Mucosa of descending colon (tissue), 3 donors: ENCODE data around the gene PHTF1. TPM values are rescaled to one million over a fixed set of nuclear protein-coding genes. Genes with fewer than 3 reads are reported as not detected.

Source experiments
- ATAC-seq: fragments of 200-7000 bp; cut with Tn5 transposase; one replicate; pipeline ENCODE4 v1.9.1; 2020; ENCODE audit warnings: mild to moderate bottlenecking, moderate library complexity
- DNase-seq, 3 donors: peaks; one replicate each; pipeline ENCODE4 v3.0.0-alpha.2; 2020
- H3K36me3 ChIP-seq: fragments of 200-600 bp; one replicate; pipeline ENCODE4 v1.8.0; 2021; ENCODE audit warnings: low read depth, mild to moderate bottlenecking
- H3K4me1 ChIP-seq: fragments of 200-600 bp; one replicate; pipeline ENCODE4 v1.8.0; 2021; ENCODE audit warnings: low read depth, mild to moderate bottlenecking
- H3K4me3 ChIP-seq: fragments of 200-600 bp; one replicate; pipeline ENCODE4 v1.8.0; 2021; ENCODE audit warnings: mild to moderate bottlenecking
- H3K9me3 ChIP-seq: fragments of 200-600 bp; one replicate; pipeline ENCODE4 v1.8.0; 2021; ENCODE audit warnings: mild to moderate bottlenecking
- CTCF ChIP-seq: fragments of 200-600 bp; IDR thresholded peaks from one replicate; pipeline ENCODE4 v1.8.0; 2022; ENCODE audit warnings: antibody characterized with exemption, mild to moderate bottlenecking
- intact Hi-C, 2 donors: fragments of 100-400 bp; cut with DNase I in 1 of 2; cut with micrococcal nuclease in 1 of 2; formaldehyde crosslinking; loops; one replicate each; pipeline versions ENCODE4 v1.11.0 to v1.11.1; 2022; cut with DNase I, micrococcal nuclease
- total RNA-seq, 3 donors: library from RNA; stranded (reverse); fragmentation: NEBNext Ultra II Directional in 2 of 3; extraction: Animal tissue kit (Norgen Biotek cat#: 25700) in 2 of 3; gene quantifications; one replicate each; pipeline versions ENCODE4 v1.2.1 to v1.2.4, GENCODE V29; 2021 to 2023
- donor health status: DM: no; HTN: no; CAD: no; lungs with moderate emphysema.
- donor health status: DM: no; HTN: no; CAD: no.
- donor health status: DM: no; HTN: yes; CAD: no.

The PHTF1 gene
- total RNA-seq, 3 donors from 2014 or later, result 8.7 to 14.6 (median 10.8) TPM

GRCh38 chr1:113714606-113715269 lies 44.5 kb downstream of the PHTF1 start:
- no peak for ATAC-seq
- Histone ChIP-seq H3K4me3 (no peak overlapping the region), H3K4me1 (no peaks in the 10 kb centered on the region), H3K36me3 (no peaks in the 10 kb centered on the region), H3K9me3 (no peaks in the 10 kb centered on the region)
- TF ChIP-seq CTCF, result no peak
- intact Hi-C loops, result no loop called here
- DNase-seq, result no peak

DNA sequence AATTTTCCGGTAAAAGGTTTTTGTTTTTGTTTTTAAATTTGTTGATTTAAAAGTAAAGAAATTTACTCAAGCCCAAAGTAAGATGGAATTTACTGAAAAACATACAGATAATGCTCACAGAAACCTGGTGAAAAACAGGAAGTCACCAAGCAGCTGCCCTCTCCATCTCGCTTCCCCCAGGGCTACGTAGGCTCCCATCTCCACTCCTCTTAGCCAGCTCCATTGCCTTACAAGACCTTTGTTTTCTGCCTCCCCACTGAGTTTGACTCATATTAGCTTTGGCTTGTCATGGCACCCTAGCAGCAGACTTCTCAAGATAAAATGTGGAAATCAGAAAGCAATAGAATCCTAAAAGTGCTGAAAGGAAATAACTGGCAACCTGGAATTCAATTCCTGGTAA lies 57.9 kb downstream of the PHTF1 start:
- intact Hi-C loops, result no loop called here
- ATAC-seq (no peak), DNase-seq (no peak)
- TF ChIP-seq CTCF, result no peak
- Histone ChIP-seq H3K36me3 (no peaks in the 10 kb centered on the region), H3K4me1 (no peaks in the 10 kb centered on the region), H3K9me3 (no peaks in the 10 kb centered on the region), H3K4me3 (no peak overlapping the region)

GRCh38 chr1:113694910-113695309 lies 64.4 kb downstream of the PHTF1 start:
- H3K9me3 ChIP-seq, result peaks cover 20% of the 10 kb centered on the region
- TF ChIP-seq CTCF, result no peak
- H3K36me3 ChIP-seq, result no peaks in the 10 kb centered on the region
- ATAC-seq, result no peak
- intact Hi-C loops, result loop anchor here in 1 of 2 donors (5.0 kb wide), 1 partner anchor 568 kb away; no protein-coding TSS in a partner anchor
- H3K4me3 ChIP-seq, result no peak overlapping the region
- no peaks in the 10 kb centered on the region for H3K4me1 ChIP-seq
- DNase-seq, result no peak

DNA sequence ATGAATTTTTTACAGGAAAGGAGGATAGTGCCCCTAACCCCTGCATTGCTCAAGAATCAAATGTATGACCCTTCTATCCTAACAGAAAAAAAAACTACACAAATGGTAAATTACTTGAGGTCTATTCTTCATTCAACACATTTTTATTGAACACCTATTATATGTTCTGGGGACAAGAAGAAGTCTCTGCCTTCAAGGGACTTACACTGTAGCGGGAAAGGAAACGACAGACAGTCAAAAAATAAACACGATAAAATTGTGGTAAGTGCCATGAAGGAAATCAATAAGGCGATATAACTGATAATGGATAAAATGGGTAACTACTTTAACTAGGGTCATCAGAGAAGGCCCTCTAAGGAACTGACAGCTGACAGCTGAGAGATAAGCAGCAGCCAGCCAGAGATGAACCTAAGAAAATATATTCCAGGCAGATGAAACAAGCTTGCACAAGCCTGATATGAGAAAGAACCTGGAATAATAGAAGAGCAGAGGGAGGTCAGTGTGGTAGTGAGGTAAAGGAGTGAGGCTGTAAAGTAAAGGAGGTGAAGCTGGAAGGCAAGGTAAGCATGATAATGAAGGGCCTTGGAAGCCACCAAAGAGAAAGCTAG lies 66.4 kb downstream of the PHTF1 start:
- ATAC-seq, result no peak
- TF ChIP-seq CTCF, result no peak

DNA sequence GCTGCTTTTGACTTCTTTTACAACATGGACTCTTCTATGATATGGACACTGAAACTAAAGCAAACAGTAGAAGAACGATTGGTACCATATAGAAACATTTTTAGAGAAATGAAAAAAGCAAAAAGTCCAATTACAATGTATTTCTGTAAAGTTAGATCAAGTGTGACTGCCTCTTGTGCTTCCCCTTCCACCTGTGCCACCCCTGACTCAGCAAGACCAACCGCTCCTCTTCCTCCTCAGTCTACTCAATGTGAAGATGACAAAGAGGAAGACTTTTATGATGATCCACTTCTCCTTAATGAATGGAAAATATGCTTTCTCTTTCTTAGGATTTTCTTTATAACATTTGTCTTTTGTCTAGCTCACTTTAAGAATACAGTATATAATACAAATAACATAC lies 66.9 kb downstream of the PHTF1 start:
- ATAC-seq (no peak), DNase-seq (no peak)
- intact Hi-C loops, result no loop called here
- Histone ChIP-seq H3K36me3 (no peaks in the 10 kb centered on the region), H3K9me3 (peaks cover 20% of the 10 kb centered on the region), H3K4me3 (no peak overlapping the region), H3K4me1 (no peaks in the 10 kb centered on the region)
- TF ChIP-seq CTCF, result no peak

More for the DNA sequence above, 66.4 kb downstream of the PHTF1 start:
- H3K9me3 ChIP-seq, result peaks cover 20% of the 10 kb centered on the region
- H3K36me3 ChIP-seq, result no peaks in the 10 kb centered on the region
- H3K4me3 ChIP-seq, result no peak overlapping the region
- no peaks in the 10 kb centered on the region for H3K4me1 ChIP-seq
- DNase-seq, result no peak
- intact Hi-C loops, result no loop called here
